SJCRH30 (cell line): ENCODE measurements around the gene ADGRA1. TPM values are rescaled to one million over a fixed set of nuclear protein-coding genes. Genes with fewer than 3 reads are reported as not detected.

ENCODE experiments used
- DNase-seq, 2 experiments: peaks; one replicate each; pipeline ENCODE4 v3.0.0-alpha.2; 2015 to 2020
- H3K27ac ChIP-seq: fragments of 250-450 bp; sonication (Bioruptor Pico); 2 replicates; pipeline ENCODE4 v1.5.1; 2020; ENCODE audit warnings: mild to moderate bottlenecking, moderate library complexity
- H3K27me3 ChIP-seq: fragments of 250-450 bp; sonication (Bioruptor Pico); 2 replicates; pipeline ENCODE4 v1.5.1; 2020; ENCODE audit warnings: mild to moderate bottlenecking, moderate library complexity
- H3K36me3 ChIP-seq: fragments of 250-450 bp; sonication (Bioruptor Pico); 2 replicates; pipeline ENCODE4 v1.5.1; 2020; ENCODE audit warnings: mild to moderate bottlenecking, moderate library complexity
- H3K4me1 ChIP-seq: fragments of 250-450 bp; sonication (Bioruptor Pico); 2 replicates; pipeline ENCODE4 v1.5.1; 2020; ENCODE audit warnings: mild to moderate bottlenecking, moderate library complexity
- H3K4me3 ChIP-seq: fragments of 250-450 bp; sonication (Bioruptor Pico); 2 replicates; pipeline ENCODE4 v1.5.1; 2020; ENCODE audit warnings: mild to moderate bottlenecking, moderate library complexity
- H3K9me3 ChIP-seq: fragments of 250-450 bp; sonication (Bioruptor Pico); replicated peaks from 2 replicates; pipeline ENCODE4 v1.5.1; 2020; ENCODE audit warnings: mild to moderate bottlenecking, moderate library complexity
- total RNA-seq: library from RNA; depleted of rRNA; stranded (reverse); fragments of >200 nt; shearing (Covaris generic); gene quantifications from 2 replicates; pipeline ENCODE4 v1.2.3, GENCODE V29; 2014

ADGRA1 gene
- total RNA-seq, 1 experiment from 2014 or later = 1.0 TPM

DNA sequence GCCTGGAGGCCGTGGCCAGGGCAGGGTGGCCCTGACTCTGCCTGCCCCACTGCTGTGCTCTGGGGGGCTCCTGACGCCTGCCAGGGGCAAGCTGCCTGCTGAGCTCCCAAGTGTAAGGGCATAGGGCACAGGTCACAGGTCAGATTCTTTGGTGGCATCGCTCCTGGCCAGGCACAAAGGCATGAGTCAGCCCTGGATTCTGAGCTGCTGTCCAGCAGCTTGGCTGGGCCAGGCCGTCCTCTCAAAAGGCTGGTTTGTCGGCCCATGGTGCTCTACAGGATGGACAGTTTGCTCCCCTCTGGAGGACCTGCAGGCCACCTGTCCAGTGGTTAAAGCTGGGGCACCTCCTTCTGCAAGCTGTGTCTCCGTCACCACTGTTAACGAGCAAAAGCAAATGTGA lies 2.9 kb downstream of the ADGRA1 start:
- peaks cover 9% of the 10 kb centered on the region for H3K4me1 ChIP-seq
- no peak for DNase-seq
- H3K27ac ChIP-seq = no peak overlapping the region
- H3K27me3 ChIP-seq = no peaks in the 10 kb centered on the region
- H3K9me3 ChIP-seq = no peaks in the 10 kb centered on the region
- no peaks in the 10 kb centered on the region for H3K36me3 ChIP-seq
- no peak overlapping the region for H3K4me3 ChIP-seq

DNA sequence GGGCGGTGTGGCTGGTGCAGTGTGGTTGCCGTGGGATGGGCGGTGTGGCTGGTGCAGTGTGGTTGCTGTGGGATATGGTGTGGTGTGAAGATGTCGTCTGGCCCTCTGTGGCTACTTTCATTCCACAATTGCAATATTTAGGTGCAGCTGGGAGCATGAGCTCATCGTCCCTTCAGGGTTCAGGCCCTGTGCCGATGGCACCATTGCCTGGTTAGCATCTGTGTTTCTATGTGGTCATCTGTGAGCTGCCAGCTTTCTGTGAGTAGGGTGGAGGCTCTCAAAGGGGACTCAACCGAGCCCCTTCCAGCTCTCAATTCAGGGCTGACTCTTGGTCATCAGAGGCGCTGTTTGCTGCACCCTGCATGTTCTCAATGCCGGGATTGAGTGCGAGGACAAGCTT lies 3.6 kb downstream of the ADGRA1 start:
- Histone ChIP-seq H3K4me1 (peaks cover 9% of the 10 kb centered on the region), H3K36me3 (no peaks in the 10 kb centered on the region), H3K27me3 (no peaks in the 10 kb centered on the region), H3K9me3 (no peaks in the 10 kb centered on the region), H3K4me3 (no peak overlapping the region), H3K27ac (no peak overlapping the region)
- no peak for DNase-seq

DNA sequence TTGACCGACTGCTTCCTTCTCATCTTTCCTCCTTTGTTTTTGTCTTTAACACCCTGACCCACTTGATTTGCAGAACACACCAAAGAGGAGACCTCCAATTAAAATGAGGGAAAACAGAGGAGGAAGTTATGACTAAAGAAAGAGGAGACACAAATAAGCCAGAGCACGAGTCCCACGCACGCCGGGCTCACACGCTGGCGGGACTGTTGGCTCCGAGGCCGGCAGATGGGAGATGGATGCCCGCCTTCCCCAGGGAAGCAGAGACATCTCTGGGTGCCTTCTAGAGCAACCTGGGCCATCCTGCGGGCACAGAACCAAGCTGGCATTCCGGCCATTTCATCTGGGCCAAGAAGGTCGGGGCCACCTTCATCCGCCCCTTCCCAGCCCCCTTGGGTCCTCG lies 5.6 kb downstream of the ADGRA1 start:
- H3K36me3 ChIP-seq = no peaks in the 10 kb centered on the region
- H3K4me1 ChIP-seq = peaks cover 5% of the 10 kb centered on the region
- no peaks in the 10 kb centered on the region for H3K9me3 ChIP-seq
- no peaks in the 10 kb centered on the region for H3K27me3 ChIP-seq
- no peak overlapping the region for H3K4me3 ChIP-seq
- DNase-seq = no peak
- H3K27ac ChIP-seq = no peak overlapping the region

DNA sequence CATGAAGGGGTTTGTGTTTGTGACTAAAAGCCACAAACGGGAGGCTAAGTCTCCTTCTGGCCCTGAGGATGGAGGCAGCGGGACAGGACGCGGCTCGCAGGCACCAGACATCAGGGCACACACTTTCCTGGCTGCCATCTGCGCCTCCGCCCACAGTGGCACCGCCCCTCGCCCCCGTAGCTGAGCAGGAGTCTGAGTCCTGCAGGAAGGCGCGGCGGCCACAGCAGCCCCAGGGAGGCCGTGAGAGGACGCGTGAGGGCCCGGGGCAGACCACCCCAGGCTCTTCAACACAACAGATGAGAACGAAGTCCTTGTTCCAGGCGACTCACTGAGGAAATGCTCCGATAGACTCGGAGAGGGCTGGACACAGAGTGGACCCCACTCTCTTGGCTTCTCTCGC lies 6.6 kb downstream of the ADGRA1 start:
- peaks cover 5% of the 10 kb centered on the region for H3K4me1 ChIP-seq
- DNase-seq = no peak
- H3K9me3 ChIP-seq = no peaks in the 10 kb centered on the region
- H3K36me3 ChIP-seq = no peaks in the 10 kb centered on the region
- no peak overlapping the region for H3K4me3 ChIP-seq
- H3K27ac ChIP-seq = no peak overlapping the region
- H3K27me3 ChIP-seq = no peaks in the 10 kb centered on the region

- Histone ChIP-seq H3K27ac (no peak overlapping the region), H3K4me3 (no peak overlapping the region), H3K36me3 (no peaks in the 10 kb centered on the region), H3K27me3 (no peaks in the 10 kb centered on the region), H3K4me1 (peaks cover 2% of the 10 kb centered on the region), H3K9me3 (no peaks in the 10 kb centered on the region)
- no peak for DNase-seq
Measured at GRCh38 chr10:133094866-133095265, 7.1 kb downstream of the ADGRA1 start.

DNA sequence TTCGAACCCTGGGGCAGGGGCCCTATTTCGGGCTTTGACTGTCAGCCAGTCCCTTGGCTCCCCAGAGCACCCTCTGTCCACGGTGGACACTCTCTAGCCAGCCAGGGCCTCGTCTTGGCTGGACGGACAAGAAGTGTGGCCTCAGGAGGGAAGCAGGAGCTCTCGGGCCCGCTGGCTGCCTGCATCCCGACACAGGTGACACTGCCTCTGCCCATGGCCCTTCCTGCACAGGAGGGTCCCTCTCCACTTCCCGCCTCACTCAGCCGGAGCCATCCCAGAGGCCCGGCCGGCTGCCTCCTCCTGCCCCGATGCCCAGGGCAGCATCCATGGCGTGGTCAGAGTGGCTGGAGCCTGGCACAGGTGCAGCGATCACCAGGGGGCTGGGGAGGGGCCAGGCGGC lies 7.9 kb downstream of the ADGRA1 start:
- DNase-seq = no peak

GRCh38 chr10:133096616-133097269 lies 9.0 kb downstream of the ADGRA1 start:
- DNase-seq = no peak
- no peaks in the 10 kb centered on the region for H3K9me3 ChIP-seq
- H3K27ac ChIP-seq = no peak overlapping the region
- H3K36me3 ChIP-seq = no peaks in the 10 kb centered on the region
- no peaks in the 10 kb centered on the region for H3K4me1 ChIP-seq
- no peak overlapping the region for H3K4me3 ChIP-seq
- H3K27me3 ChIP-seq = no peaks in the 10 kb centered on the region

More for the DNA sequence above, 7.9 kb downstream of the ADGRA1 start:
- Histone ChIP-seq H3K27ac (no peak overlapping the region), H3K9me3 (no peaks in the 10 kb centered on the region), H3K27me3 (no peaks in the 10 kb centered on the region), H3K4me3 (no peak overlapping the region), H3K36me3 (no peaks in the 10 kb centered on the region), H3K4me1 (no peaks in the 10 kb centered on the region)

DNA sequence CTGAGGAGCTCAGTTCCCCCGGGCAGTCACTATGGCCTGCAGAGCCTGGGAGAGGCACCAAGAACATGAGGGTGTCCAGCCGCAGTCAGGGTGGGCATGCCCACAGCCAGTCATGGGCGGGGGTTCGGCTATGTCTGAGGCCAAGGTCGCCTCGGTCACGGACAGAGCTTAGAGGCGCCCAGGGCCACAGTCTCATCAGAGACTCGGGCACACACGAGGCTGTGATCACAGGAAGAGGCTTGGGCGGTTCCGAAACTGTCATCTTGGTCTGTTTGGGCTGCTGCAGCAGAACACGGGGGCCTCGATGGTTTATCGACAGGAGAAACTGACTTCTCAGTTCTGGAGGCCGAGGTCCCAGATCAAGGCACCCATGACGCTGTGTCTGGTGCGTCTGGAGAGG lies 9.7 kb downstream of the ADGRA1 start:
- H3K27ac ChIP-seq = no peak overlapping the region
- no peaks in the 10 kb centered on the region for H3K4me1 ChIP-seq
- no peaks in the 10 kb centered on the region for H3K27me3 ChIP-seq

GRCh38 chr10:133097961-133098360 lies 10.2 kb downstream of the ADGRA1 start:
- no peaks in the 10 kb centered on the region for H3K36me3 ChIP-seq
- DNase-seq = no peak
- no peaks in the 10 kb centered on the region for H3K9me3 ChIP-seq
- no peaks in the 10 kb centered on the region for H3K4me1 ChIP-seq
- no peak overlapping the region for H3K27ac ChIP-seq
- no peaks in the 10 kb centered on the region for H3K27me3 ChIP-seq
- H3K4me3 ChIP-seq = no peak overlapping the region

More for the DNA sequence above, 9.7 kb downstream of the ADGRA1 start:
- DNase-seq = no peak
- H3K9me3 ChIP-seq = no peaks in the 10 kb centered on the region
- no peaks in the 10 kb centered on the region for H3K36me3 ChIP-seq
- H3K4me3 ChIP-seq = no peak overlapping the region

- Histone ChIP-seq H3K27me3 (no peaks in the 10 kb centered on the region), H3K4me1 (peaks cover 2% of the 10 kb centered on the region; the same call in 1 of the 2 replicates), H3K27ac (no peak overlapping the region), H3K9me3 (no peaks in the 10 kb centered on the region), H3K4me3 (no peak overlapping the region), H3K36me3 (no peaks in the 10 kb centered on the region)
- no peak for DNase-seq
Measured at GRCh38 chr10:133098426-133099124, 10.9 kb downstream of the ADGRA1 start.

DNA sequence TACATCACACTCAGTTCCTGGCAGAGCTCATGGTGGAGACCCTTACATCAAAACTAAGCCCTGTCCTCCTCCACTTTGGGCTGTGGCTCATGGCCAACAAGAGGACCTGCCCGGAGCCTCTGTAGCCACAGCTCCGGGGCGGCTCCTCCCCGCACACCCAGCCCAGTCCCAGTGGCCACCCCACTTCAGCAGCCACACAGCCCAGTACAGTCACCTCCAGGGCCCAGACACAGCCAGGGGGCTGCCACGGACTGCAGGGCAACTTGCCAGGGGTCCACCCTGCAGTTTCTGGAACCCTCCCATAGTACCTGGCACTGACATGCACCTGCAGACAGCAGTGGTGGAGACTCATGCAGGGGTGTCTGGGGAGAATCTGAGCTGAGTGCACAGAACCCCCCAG lies 11.8 kb downstream of the ADGRA1 start:
- Histone ChIP-seq H3K36me3 (no peaks in the 10 kb centered on the region), H3K4me1 (peaks cover 2% of the 10 kb centered on the region; the same call in 1 of the 2 replicates), H3K9me3 (no peaks in the 10 kb centered on the region), H3K27me3 (no peaks in the 10 kb centered on the region), H3K4me3 (no peak overlapping the region), H3K27ac (no peak overlapping the region)
- no peak for DNase-seq

GRCh38 chr10:133100186-133100585 lies 12.5 kb downstream of the ADGRA1 start:
- Histone ChIP-seq H3K4me1 (peaks cover 2% of the 10 kb centered on the region; the same call in 1 of the 2 replicates), H3K4me3 (no peak overlapping the region), H3K27me3 (no peaks in the 10 kb centered on the region), H3K36me3 (no peaks in the 10 kb centered on the region), H3K9me3 (no peaks in the 10 kb centered on the region), H3K27ac (no peak overlapping the region)
- no peak for DNase-seq

- no peaks in the 10 kb centered on the region for H3K9me3 ChIP-seq
- no peaks in the 10 kb centered on the region for H3K27me3 ChIP-seq
- H3K27ac ChIP-seq = no peak overlapping the region
- H3K36me3 ChIP-seq = no peaks in the 10 kb centered on the region
- H3K4me1 ChIP-seq = peaks cover 2% of the 10 kb centered on the region; the same call in 1 of the 2 replicates
- DNase-seq = no peak
- H3K4me3 ChIP-seq = no peak overlapping the region
Measured at GRCh38 chr10:133100706-133101415, 13.1 kb downstream of the ADGRA1 start.

DNA sequence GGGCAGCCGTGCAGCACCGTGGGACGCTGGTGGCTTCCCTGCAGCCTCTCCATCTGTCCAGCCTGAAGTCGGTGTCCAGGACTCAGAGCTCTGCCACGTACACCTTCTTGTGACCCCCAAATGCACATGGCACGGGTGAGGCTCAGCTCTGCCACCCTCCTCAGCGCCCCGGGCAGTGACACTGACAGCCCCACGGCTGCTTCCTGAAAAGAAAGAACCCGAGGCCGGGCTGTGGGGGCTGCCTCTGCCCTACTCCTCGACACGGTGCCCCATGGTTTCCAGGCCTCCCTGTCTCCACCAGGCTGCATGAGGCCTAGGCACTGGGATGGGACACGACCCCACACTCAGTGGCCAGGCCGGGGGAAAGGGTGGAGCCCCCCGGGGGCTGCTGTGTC lies 13.7 kb downstream of the ADGRA1 start:
- Histone ChIP-seq H3K27ac (no peak overlapping the region), H3K4me1 (peaks cover 2% of the 10 kb centered on the region; the same call in 1 of the 2 replicates), H3K27me3 (no peaks in the 10 kb centered on the region), H3K4me3 (no peak overlapping the region), H3K36me3 (no peaks in the 10 kb centered on the region), H3K9me3 (no peaks in the 10 kb centered on the region)
- no peak for DNase-seq

- H3K4me3 ChIP-seq = no peak overlapping the region
- DNase-seq = no peak
- no peaks in the 10 kb centered on the region for H3K36me3 ChIP-seq
- 0 out of 2 replicates have a peak, but pooled peaks cover under 1% of the 10 kb centered on the region for H3K9me3 ChIP-seq
- H3K27ac ChIP-seq = no peak overlapping the region
- peaks cover 2% of the 10 kb centered on the region; the same call in 1 of the 2 replicates for H3K4me1 ChIP-seq
- H3K27me3 ChIP-seq = no peaks in the 10 kb centered on the region
Measured at GRCh38 chr10:133102415-133103095, 14.8 kb downstream of the ADGRA1 start.
